ENCODE measurements around the gene GEN1. TPM values are rescaled to one million over a fixed set of nuclear protein-coding genes. Genes with fewer than 3 reads are reported as not detected.

GEN1 gene
- total and polyA plus RNA-seq, 3 donors from 2014 or later: 12.8 to 59.1 (median 31.9) TPM

DNA sequence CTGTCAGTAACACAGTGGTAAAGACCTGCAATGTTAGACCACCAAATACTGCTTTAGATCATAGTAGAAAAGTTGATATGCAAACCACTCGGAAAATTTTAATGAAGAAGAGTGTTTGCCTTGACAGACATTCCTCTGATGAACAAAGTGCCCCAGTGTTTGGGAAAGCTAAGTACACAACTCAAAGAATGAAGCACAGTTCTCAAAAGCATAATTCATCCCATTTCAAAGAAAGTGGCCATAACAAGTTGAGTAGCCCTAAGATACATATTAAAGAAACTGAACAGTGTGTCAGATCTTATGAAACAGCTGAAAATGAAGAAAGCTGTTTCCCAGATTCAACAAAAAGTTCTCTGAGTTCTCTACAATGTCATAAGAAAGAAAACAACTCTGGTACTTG lies 27.5 kb downstream of the GEN1 start:
- no peak for DNase-seq
- intact Hi-C loops (cut with DNase I; ENCODE audit: low total_unique reads): no loop called here
- no peak for TF ChIP-seq POLR2A (IDR thresholded peaks at IDR 0.05)
- TF ChIP-seq, protein P1, sequence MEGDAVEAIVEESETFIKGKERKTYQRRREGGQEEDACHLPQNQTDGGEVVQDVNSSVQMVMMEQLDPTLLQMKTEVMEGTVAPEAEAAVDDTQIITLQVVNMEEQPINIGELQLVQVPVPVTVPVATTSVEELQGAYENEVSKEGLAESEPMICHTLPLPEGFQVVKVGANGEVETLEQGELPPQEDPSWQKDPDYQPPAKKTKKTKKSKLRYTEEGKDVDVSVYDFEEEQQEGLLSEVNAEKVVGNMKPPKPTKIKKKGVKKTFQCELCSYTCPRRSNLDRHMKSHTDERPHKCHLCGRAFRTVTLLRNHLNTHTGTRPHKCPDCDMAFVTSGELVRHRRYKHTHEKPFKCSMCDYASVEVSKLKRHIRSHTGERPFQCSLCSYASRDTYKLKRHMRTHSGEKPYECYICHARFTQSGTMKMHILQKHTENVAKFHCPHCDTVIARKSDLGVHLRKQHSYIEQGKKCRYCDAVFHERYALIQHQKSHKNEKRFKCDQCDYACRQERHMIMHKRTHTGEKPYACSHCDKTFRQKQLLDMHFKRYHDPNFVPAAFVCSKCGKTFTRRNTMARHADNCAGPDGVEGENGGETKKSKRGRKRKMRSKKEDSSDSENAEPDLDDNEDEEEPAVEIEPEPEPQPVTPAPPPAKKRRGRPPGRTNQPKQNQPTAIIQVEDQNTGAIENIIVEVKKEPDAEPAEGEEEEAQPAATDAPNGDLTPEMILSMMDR (IDR thresholded peaks at IDR 0.05): no peak
- H3K27ac ChIP-seq: no peak overlapping the region
- no peaks in the 10 kb centered on the region for H3K9me3 ChIP-seq
- WGBS, 2 donors: 68 to 80% methylated on average over 1 of the region's 1 CpG
- H3K4me1 ChIP-seq: no peaks in the 10 kb centered on the region
- H3K36me3 ChIP-seq (ENCODE audit: low read depth, missing control alignments): no peaks in the 10 kb centered on the region
- H3K27me3 ChIP-seq: no peaks in the 10 kb centered on the region
- no peak overlapping the region for H3K4me3 ChIP-seq

GRCh38 chr2:17786727-17787126 lies 32.8 kb downstream of the GEN1 start:
- Histone ChIP-seq H3K27ac (no peak overlapping the region), H3K4me3 (no peak overlapping the region), H3K27me3 (no peaks in the 10 kb centered on the region), H3K36me3 (ENCODE audit: low read depth, missing control alignments) (no peaks in the 10 kb centered on the region), H3K4me1 (no peaks in the 10 kb centered on the region), H3K9me3 (no peaks in the 10 kb centered on the region)
- intact Hi-C loops (cut with DNase I; ENCODE audit: low total_unique reads): no loop called here
- 70 to 78% methylated on average over 3 of the region's 3 CpGs for WGBS, 2 donors
- TF ChIP-seq POLR2A (IDR thresholded peaks at IDR 0.05): no peak
- TF ChIP-seq, protein P1 (IDR thresholded peaks at IDR 0.05): no peak
- no peak for DNase-seq

DNA sequence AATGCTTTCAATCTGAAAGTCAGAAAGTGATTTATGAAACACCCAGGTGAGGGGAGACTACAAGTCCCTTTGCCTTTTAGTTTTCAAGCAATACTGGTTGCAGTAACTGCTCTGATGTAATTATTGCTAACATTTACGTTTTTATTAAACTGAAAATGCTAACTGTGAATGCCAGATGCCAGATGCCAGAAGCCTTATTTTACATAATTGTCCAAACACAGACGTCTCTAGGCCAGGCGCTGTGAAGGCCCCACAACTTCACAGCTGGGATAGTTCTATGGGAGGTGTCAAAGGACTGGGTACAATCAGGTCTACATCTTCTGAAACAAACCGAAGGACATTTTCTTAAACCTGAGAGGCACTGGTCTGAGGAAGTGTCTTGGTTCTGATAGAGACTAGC lies 34.8 kb downstream of the GEN1 start:
- H3K4me3 ChIP-seq: no peak overlapping the region
- DNase-seq: no peak
- TF ChIP-seq, protein P1 (IDR thresholded peaks at IDR 0.05): no peak
- TF ChIP-seq POLR2A (IDR thresholded peaks at IDR 0.05): no peak
- H3K27ac ChIP-seq: no peak overlapping the region
- H3K4me1 ChIP-seq: no peaks in the 10 kb centered on the region
- H3K9me3 ChIP-seq: no peaks in the 10 kb centered on the region
- intact Hi-C loops (cut with DNase I; ENCODE audit: low total_unique reads): no loop called here
- 65 to 70% methylated on average over 4 of the region's 4 CpGs for WGBS, 2 donors
- no peaks in the 10 kb centered on the region for H3K27me3 ChIP-seq
- no peaks in the 10 kb centered on the region for H3K36me3 ChIP-seq (ENCODE audit: low read depth, missing control alignments)

- TF ChIP-seq, protein P1 (IDR thresholded peaks at IDR 0.05): no peak
- TF ChIP-seq POLR2A (IDR thresholded peaks at IDR 0.05): no peak
- no peak overlapping the region for H3K4me3 ChIP-seq
- no peaks in the 10 kb centered on the region for H3K36me3 ChIP-seq (ENCODE audit: low read depth, missing control alignments)
- no peaks in the 10 kb centered on the region for H3K9me3 ChIP-seq
- intact Hi-C loops (cut with DNase I; ENCODE audit: low total_unique reads): no loop called here
- WGBS, 2 donors: 81 to 100% methylated on average over 1 of the region's 1 CpG
- H3K4me1 ChIP-seq: no peaks in the 10 kb centered on the region
- H3K27me3 ChIP-seq: no peaks in the 10 kb centered on the region
- no peak for DNase-seq
- H3K27ac ChIP-seq: no peak overlapping the region
Observed at GRCh38 chr2:17790536-17790935, 36.6 kb downstream of the GEN1 start.

DNA sequence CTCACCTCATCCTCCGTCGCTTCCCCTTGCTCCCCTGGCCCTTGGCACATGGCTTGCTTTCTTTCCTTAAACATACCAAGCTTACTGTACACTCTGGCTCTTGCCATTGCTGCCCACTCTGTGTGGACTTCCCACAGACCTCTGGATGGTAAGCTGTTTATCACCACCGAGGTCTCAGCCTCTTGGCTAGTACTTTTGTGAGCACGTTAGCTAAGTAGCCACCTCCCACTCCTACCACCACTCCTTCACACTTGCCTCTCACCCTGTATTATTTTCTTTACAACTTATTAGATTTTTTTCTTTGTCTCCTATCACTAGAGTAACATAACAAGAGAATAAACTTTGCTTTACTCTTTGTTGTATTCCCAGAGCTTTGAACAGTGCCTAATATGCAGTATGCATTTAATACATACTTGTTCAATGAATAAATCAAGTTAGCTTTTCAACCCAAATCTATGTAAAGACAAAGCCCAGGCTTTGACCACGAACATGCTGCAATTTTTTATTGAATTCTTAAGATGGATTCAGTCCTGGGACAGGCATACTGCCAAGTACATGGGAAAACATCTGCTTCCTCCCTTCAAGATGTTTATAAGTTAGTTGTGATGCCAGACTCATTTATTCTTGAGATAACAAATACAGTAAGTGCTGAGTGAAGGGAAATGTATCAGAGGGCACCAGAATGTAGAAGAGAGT lies 37.3 kb downstream of the GEN1 start:
- no peak overlapping the region for H3K27ac ChIP-seq
- intact Hi-C loops (cut with DNase I; ENCODE audit: low total_unique reads): no loop called here
- no peaks in the 10 kb centered on the region for H3K27me3 ChIP-seq
- 58% methylated on average over 5 of the region's 5 CpGs for WGBS, 2 donors
- H3K4me1 ChIP-seq: no peaks in the 10 kb centered on the region
- H3K9me3 ChIP-seq: no peaks in the 10 kb centered on the region
- DNase-seq: no peak
- TF ChIP-seq, protein P1 (IDR thresholded peaks at IDR 0.05): no peak
- TF ChIP-seq POLR2A (IDR thresholded peaks at IDR 0.05): no peak
- no peaks in the 10 kb centered on the region for H3K36me3 ChIP-seq (ENCODE audit: low read depth, missing control alignments)
- H3K4me3 ChIP-seq: no peak overlapping the region

All from testis (tissue), 3 donors.